Colonic mucosa (tissue), 4 donors: ENCODE measurements around the gene XPNPEP1. TPM values are rescaled to one million over a fixed set of nuclear protein-coding genes. Genes with fewer than 3 reads are reported as not detected.
A peak's percentile ranks its signal among the peaks of the same experiment; 100 is the strongest.

Source experiments
- DNase-seq: peaks from one replicate; pipeline ENCODE4 v3.0.0-alpha.2; 2020
- H3K27ac ChIP-seq: fragments of 200-600 bp; one replicate; pipeline ENCODE4 v1.8.0; 2021
- H3K27me3 ChIP-seq: fragments of 200-600 bp; one replicate; pipeline ENCODE4 v1.8.0; 2021
- H3K36me3 ChIP-seq: fragments of 200-600 bp; one replicate; pipeline ENCODE4 v1.8.0; 2021
- H3K4me1 ChIP-seq: fragments of 200-600 bp; one replicate; pipeline ENCODE4 v1.8.0; 2021; ENCODE audit warnings: mild to moderate bottlenecking
- H3K4me3 ChIP-seq: fragments of 200-600 bp; one replicate; pipeline ENCODE4 v1.8.0; 2021
- H3K9ac ChIP-seq, 2 donors: one replicate each; pipeline ENCODE4 v1.7.0; 2013; ENCODE audit warnings: control low read depth in 2 of 2, low read depth in 2 of 2, low read length in 2 of 2
- H3K9me3 ChIP-seq: fragments of 200-600 bp; one replicate; pipeline ENCODE4 v1.8.0; 2021
- intact Hi-C: fragments of 100-400 bp; cut with DNase I; formaldehyde crosslinking; loops from one replicate; pipeline ENCODE4 v1.14.1; 2022
- total RNA-seq, 2 donors: library from RNA; stranded (reverse); fragmentation: NEBNext Ultra II Directional in 1 of 2; extraction: Animal tissue kit (Norgen Biotek cat#: 25700) in 1 of 2; gene quantifications; one replicate each; pipeline ENCODE4 v1.2.1, GENCODE V29; 2021
- TF ChIP-seq, protein P1 (sequence below): fragments of 200-600 bp; IDR thresholded peaks from one replicate; pipeline ENCODE4 v1.8.0; 2022; ENCODE audit warnings: antibody characterized with exemption, mild to moderate bottlenecking
- donor health status: healthy.
- donor health status: DM: no; HTN: no; CAD: no.
- donor health status: DM: no; HTN: no; CAD: no.

Gene XPNPEP1
- total RNA-seq, 2 donors from 2014 or later: 122 to 127 TPM

DNA sequence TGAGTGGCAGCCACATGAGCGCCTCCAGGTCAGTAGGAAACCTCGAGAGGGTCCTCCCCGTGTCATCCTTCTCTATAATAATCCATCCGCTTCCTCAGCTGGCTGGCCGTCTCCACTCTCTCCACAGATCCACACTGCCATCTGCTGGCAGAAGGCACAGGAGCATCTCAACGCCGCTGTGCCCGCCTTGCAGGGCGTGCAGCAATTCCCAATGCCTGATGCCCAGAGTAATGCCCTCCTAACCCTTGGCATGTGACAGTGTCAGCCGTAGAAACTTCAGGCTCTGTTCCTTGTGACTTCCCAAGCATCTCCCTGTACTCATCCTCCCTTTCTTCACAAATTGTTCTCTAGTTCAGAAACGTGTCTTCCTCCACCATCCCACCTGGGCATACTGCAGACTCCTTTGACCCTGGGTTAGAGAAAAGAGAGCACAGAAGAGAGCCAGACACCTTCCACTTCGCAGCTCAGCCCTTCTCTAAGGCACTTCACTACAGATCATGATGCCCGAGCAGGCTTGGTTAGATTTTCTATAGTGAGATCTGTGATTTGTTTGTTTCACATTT is 70.8 kb downstream of the XPNPEP1 start:
- intact Hi-C loops: no loop called here
- TF ChIP-seq, protein P1, sequence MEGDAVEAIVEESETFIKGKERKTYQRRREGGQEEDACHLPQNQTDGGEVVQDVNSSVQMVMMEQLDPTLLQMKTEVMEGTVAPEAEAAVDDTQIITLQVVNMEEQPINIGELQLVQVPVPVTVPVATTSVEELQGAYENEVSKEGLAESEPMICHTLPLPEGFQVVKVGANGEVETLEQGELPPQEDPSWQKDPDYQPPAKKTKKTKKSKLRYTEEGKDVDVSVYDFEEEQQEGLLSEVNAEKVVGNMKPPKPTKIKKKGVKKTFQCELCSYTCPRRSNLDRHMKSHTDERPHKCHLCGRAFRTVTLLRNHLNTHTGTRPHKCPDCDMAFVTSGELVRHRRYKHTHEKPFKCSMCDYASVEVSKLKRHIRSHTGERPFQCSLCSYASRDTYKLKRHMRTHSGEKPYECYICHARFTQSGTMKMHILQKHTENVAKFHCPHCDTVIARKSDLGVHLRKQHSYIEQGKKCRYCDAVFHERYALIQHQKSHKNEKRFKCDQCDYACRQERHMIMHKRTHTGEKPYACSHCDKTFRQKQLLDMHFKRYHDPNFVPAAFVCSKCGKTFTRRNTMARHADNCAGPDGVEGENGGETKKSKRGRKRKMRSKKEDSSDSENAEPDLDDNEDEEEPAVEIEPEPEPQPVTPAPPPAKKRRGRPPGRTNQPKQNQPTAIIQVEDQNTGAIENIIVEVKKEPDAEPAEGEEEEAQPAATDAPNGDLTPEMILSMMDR: peak; percentile 89
- H3K4me3 ChIP-seq: no peak overlapping the region
- H3K4me1 ChIP-seq: no peaks in the 10 kb centered on the region
- H3K27me3 ChIP-seq: no peaks in the 10 kb centered on the region
- H3K9ac ChIP-seq: no peak overlapping the region
- peak; percentile 83 for DNase-seq
- H3K27ac ChIP-seq: no peak overlapping the region
- no peaks in the 10 kb centered on the region for H3K36me3 ChIP-seq
- no peaks in the 10 kb centered on the region for H3K9me3 ChIP-seq

DNA sequence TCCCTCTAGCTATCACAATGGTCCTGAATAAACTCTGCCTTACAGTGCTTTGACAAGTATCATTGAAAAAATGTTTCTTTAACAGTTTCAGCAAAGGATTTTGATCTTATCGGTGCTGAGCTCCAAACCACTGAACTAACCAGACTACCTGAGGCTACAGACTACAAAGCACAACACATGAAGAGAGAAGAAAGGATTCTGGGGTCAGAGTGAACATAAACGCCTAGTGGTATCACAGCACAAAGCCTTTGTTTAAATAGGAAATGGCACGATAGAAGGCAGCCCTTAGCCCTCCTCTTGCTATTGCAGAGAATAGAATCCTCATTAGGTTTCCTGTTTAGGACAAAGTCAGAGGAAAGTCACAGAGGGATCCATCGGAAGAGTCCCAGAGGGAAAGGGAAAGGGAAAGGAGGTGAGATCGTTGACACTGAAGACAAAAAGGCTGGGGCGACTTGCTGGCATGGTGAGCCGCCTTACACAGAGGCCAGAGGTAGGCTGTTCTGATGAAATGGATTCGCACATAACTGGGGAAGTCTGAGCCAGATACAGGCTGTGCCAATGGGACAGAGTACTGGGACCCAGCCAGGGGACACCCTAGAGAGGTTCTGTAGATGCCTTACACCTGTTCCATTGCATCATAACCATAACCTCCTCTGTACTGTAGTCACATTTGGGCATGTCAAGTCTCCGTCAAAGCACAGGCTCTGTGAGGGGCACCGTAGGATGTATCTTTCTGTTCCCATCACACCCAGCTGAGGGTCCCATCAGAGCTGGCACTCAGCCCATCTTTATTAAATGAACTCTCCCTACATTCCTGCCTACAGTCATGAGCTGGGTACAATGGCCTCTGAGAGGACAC is 71.5 kb downstream of the XPNPEP1 start:
- H3K4me3 ChIP-seq: no peak overlapping the region
- no peak overlapping the region for H3K9ac ChIP-seq
- no peak for DNase-seq
- no peaks in the 10 kb centered on the region for H3K27me3 ChIP-seq
- no peaks in the 10 kb centered on the region for H3K36me3 ChIP-seq
- no peaks in the 10 kb centered on the region for H3K4me1 ChIP-seq
- no peaks in the 10 kb centered on the region for H3K9me3 ChIP-seq
- H3K27ac ChIP-seq: no peak overlapping the region
- intact Hi-C loops: no loop called here
- TF ChIP-seq, protein P1: no peak

DNA sequence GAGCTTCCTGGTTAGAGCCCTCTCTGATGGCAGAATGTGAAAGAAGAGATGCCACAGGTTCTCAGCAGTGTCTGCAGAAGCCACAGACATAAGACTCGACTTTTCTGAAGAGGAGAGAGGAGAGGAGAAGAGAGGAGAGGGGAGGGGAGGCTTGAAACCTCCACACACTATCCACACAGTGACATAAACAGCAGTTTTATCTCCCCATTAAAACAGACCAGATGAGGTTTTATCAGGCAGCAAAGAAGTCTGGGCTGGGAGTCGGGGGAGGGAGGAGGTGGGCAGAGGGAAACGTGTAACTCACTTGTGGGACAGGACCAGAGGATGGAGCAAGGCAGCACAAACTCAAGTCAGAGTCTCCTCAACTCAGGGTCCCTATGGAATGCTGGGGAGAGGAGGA is 76.5 kb downstream of the XPNPEP1 start:
- Histone ChIP-seq H3K4me3 (no peak overlapping the region), H3K9me3 (no peaks in the 10 kb centered on the region), H3K27me3 (no peaks in the 10 kb centered on the region), H3K9ac (no peak overlapping the region), H3K36me3 (no peaks in the 10 kb centered on the region), H3K27ac (no peak overlapping the region), H3K4me1 (no peaks in the 10 kb centered on the region)
- TF ChIP-seq, protein P1: no peak
- no peak for DNase-seq
- intact Hi-C loops: no loop called here

DNA sequence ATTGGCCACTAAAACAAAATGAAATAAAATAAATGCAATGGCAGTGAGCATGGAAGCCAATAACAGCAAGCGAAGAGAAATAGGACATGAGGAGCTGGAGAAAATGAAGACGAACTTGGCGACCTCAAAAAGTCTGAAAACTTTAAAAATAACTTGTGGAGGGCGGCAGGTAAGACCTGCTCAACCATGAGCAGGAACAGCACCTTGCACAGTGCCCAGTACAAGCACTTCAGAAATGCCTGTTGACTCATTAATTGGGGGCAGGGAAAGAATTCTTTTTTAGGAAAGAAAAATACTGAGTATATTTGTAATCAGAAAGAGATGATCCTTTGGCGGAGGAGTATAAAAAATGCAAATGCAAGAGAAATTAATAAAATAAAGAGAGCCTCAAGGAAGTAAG is 78.0 kb downstream of the XPNPEP1 start:
- TF ChIP-seq, protein P1: no peak
- intact Hi-C loops: no loop called here

DNA sequence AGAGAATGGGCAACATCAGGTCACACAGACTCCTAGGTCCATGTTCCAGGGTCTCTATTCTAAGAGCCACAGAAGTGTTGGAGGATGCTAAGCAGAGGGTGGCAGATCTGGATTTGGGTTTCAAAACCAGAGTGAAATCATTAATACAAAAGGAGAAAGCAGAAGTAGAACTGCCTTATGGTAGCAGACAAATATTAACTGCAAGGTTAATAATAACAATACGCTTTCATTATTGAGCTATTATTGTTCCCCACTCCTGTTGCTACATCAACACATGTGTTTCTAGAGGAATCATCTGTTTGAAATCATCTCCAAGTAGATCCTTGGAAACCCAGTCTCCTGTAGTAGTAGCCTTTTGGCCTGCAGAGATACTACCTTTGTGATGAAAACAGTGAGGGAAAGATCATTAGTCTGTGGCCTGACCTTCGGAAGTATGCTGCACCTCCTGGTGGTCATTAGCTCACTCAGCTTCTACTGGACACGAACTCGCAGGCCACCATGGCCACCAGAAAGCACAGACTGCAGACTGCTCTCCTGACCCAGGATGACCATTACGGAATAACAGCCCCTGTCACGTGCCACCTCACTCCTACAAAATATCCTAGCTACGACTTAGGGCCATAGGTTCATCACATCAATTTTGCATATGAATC is 84.6 kb downstream of the XPNPEP1 start:
- Histone ChIP-seq H3K4me3 (no peak overlapping the region), H3K27ac (no peak overlapping the region), H3K36me3 (no peaks in the 10 kb centered on the region), H3K27me3 (no peaks in the 10 kb centered on the region), H3K9ac (no peak overlapping the region), H3K9me3 (no peaks in the 10 kb centered on the region), H3K4me1 (no peaks in the 10 kb centered on the region)
- intact Hi-C loops: no loop called here
- TF ChIP-seq, protein P1: no peak
- DNase-seq: no peak

More for the DNA sequence above, 78.0 kb downstream of the XPNPEP1 start:
- no peak overlapping the region for H3K27ac ChIP-seq
- H3K27me3 ChIP-seq: no peaks in the 10 kb centered on the region
- no peaks in the 10 kb centered on the region for H3K4me1 ChIP-seq
- H3K9me3 ChIP-seq: no peaks in the 10 kb centered on the region
- no peak for DNase-seq
- H3K9ac ChIP-seq: no peak overlapping the region
- no peaks in the 10 kb centered on the region for H3K36me3 ChIP-seq
- no peak overlapping the region for H3K4me3 ChIP-seq
